HG02588 (cell line): ENCODE measurements around the gene COA5.
A peak's percentile ranks its signal among the peaks of the same experiment; 100 is the strongest.

ENCODE experiments used
- ATAC-seq: cut with Tn5 transposase; IDR thresholded peaks from one replicate; pipeline ENCODE4 v1.9.1; 2021; ENCODE audit warnings: mild to moderate bottlenecking, moderate library complexity; ENCODE audit not compliant: unreplicated experiment

COA5 gene

GRCh38 chr2:98572676-98573075 lies 35.6 kb downstream of the COA5 start:
- no peak for ATAC-seq

DNA sequence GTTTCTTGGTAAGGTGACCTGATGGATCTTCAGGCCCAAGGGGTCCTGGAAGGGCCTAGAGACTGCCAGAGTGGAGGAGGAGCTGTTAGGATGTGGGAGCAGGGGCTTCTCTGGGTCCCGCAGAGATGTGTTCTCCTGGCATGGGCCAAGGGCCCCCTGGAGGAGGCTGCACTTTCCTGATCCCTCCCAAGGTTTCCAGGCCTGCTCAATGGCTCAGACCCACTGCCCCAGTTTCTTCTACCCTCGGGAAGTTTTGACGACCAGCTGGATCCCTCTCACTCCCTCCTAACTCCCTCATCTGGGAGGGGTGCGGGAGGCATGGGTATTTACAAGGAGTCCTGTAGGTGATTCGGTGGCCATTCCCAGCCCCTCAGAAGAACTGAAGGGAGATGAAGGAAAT lies 36.1 kb downstream of the COA5 start:
- no peak for ATAC-seq

DNA sequence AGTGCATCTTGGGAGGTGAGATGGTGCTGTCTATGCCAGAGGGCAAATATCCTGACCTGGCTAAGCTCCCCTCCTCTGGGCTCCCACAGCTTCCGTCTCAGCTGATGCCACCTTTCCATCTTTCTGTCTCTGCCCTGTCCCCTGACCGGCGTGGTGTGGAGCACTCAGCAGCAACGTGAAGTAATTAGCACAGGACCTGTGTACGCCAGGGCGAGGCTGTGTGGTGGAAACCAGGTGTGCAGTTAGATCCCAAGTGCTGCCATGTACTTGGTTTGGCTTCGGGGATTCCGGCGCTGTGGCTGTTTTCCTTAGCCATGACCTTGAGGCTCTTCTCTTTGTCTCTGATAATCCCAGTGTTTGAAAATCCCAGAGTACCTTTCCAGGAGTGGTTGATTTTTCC lies 36.5 kb downstream of the COA5 start:
- ATAC-seq, result no peak

DNA sequence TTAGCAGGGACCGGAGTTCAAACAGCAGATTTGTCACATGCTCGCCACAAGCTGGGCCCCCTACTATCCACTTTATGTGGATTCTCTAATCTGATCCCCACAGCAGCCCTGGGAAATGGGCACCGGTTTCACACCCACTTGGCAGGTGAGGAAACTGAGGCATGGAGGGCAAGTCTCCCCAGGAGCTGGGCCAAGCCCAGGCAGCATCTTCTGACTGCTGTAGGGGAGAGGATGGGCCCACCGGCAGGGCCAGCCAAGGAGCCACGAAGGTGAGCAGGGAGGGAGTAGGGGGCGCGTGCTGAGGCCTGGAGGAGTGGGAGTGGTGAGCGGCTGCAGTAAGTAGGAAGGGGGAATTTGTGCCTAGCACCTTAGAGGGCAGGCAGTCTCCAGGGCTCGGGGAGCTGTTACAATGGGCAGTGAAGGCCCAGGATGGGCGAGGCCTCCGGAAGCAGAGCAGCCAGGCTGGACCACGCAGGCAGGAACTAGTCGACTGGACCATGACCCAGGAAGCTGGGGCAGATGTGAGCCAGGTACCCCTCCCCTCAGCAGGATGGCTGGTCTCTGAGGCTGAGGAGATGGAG lies 37.1 kb downstream of the COA5 start:
- no peak for ATAC-seq

GRCh38 chr2:98570356-98570755 lies 38.0 kb downstream of the COA5 start:
- ATAC-seq, result no peak

- ATAC-seq, result no peak
These were observed 38.4 kb downstream of the COA5 start for GRCh38 chr2:98569915-98570314.

DNA sequence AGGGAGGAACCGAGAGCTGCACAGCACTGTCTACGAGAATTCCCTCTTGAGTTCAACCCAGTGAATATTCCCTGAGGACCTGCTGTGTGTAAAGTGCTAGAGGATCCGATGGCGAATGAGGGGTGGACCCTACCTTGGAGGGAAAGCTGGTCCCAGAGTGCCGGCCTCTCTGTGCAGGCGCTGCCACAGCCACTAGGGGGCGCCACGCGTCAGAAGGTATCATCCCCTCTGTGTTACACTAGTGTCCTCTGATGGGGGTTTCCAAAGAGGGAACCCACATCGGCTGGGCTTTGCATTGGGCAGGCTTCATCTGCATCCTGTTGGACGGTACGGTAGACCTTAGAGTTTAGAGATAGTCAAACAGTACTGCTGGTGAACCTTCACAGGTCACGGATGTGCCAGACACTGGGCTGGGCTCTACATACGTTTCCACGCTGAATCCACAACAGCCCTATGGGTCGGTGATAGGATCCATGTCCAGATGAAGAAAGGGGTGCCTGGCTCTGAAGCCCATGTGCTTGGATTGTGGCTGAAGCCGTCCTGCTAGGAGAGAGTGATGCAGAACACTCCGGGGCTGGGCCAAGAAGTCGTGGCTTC lies 39.0 kb downstream of the COA5 start:
- ATAC-seq, result no peak

DNA sequence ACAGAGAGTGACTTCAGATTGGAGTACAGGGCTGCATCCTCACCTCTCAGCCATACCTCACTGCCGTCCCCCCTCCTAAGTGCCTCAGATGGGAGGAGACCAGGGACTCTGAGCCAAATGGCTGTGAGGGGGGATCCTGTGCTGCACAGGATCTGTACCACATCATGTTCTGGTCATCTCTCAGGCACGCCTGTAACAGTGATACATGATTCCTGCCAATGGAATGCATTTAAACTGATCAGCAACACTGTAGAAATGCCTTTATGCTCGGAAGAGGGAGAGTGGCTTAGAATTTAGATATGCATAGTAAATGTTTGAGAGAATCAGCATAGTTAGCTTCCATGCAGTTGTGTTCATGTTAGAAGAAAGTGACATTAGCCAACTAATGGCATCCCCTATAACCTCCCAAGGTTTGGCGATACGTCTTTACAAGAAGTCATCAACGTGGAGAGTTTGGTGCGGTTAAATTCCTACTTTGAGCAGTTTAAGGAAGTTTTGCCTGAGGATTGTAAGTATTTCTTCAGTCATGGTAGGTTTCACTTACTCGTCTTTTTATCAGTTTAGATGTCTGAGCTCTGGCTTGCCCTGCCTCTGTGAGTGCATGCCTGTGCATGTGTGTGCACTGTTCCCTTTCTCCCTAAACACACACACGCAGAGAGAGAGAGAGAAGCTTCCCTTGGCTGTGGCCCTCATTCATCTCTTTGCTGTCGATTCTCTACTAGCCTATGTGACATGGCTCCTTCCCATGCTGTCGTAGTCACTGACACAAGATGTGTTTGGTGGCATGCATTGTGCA lies 40.0 kb downstream of the COA5 start:
- ATAC-seq, result no peak

GRCh38 chr2:98565941-98566340 lies 42.4 kb downstream of the COA5 start:
- no peak for ATAC-seq

DNA sequence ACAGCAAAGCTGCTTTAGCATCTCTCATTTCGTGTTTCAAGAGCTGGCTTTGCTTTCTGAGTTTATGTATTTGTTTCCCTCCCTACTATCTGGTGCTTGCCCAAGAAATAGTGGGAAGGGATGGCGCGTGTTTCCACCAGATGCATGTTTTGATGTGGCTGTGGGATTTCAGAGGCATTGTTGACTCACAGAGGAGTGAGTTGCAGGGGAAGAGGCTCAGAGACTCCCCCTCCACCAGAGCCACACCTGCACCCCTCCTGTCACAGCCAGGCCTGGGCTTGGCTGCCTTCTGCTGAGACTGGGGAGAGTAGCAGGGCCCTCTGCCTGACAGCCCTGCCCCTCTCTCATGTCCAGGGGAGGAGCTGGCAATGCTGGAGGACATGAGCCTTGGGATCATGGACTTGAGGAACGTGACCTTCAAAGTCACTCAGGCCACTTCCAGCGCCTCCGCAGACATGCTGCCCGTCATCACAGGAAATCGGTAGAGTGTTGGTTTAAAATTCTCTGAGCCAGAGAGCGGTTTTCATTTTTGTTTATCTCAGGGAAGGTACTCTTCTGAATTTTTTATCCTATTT lies 42.9 kb downstream of the COA5 start:
- ATAC-seq, result no peak

DNA sequence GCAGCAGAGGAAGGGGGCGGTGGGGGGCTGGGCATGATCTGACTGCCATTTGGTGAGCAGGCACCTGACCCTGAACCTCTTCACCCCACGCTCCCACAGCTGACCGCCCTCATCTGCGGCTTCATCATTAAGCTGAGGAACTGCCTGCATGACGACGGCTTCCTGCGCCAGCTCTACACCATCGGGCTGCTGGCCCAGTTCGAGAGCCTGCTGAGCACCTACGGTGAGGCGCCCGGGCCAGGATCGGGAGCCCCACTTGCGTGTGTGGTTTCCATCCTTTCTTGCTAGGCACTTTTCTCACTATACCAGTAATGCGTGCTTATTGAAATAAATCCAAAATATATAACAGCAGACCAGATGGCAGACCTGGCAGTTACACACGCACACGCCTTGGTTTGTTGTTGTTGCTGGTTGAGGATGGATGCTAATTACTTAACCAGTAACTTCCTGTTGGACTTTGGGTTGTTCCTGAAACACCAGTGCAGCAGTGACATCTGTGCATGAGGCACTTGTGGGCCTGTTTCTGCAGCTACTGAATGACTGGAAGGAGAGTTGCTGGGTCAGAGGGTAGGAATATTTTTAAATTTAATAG lies 43.7 kb downstream of the COA5 start:
- ATAC-seq, result no peak

DNA sequence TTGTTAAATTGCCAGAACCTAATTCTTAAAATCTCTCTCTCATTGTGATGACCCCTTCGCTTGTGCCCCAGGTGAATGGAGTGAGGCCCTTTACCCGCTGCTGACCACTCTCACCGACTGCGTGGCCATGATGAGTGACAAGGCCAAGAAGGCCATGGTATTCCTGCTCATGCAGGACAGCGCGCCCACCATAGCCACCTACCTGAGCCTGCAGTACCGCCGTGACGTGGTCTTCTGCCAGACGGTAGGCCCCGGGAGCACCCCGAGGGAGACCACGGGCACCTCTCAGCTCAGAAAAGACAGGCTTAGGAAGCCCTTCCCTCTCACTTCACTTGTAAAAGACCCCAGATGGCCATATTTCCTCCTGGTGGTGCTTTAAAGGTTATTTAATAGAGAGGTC lies 44.9 kb downstream of the COA5 start:
- no peak for ATAC-seq

- no peak for ATAC-seq
These were observed 46.2 kb downstream of the COA5 start for GRCh38 chr2:98561902-98562695.

GRCh38 chr2:98561018-98561417 lies 47.3 kb downstream of the COA5 start:
- no peak for ATAC-seq

- no peak for ATAC-seq
These were observed 48.0 kb downstream of the COA5 start for GRCh38 chr2:98560256-98560771.

GRCh38 chr2:98559581-98559980 lies 48.7 kb downstream of the COA5 start:
- ATAC-seq, result no peak

DNA sequence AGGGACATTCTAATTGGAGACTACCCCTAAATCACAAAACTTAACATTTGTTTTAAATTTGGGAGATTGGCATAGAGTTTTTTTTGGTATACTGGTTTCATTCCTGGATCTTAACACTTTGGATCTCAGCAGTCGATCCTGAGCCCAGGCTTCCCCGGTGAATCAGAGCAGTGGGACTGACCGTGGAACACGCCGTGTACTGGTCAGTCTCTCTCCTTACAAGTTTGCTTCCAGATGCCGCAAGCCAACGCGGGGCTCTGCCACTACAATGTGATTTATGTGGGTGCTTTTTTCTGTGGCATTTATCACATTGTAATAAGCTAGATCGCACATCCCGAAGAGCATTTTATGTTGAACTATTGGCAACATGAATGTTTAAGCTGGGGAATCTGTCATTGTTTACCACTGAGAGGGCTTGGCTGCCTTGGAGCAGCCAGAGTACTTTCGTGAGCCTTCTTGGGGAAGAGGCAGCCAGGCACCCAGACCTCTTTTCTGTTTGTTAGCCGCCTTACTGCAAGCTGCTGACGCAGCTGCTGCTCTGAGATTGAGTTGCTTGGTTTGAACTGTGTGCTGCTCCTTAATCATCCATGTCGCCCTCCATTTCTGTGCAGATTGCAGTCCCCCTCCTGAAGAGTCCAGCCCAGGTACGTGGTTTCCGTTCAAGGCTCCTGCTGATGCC lies 49.3 kb downstream of the COA5 start:
- no peak for ATAC-seq

DNA sequence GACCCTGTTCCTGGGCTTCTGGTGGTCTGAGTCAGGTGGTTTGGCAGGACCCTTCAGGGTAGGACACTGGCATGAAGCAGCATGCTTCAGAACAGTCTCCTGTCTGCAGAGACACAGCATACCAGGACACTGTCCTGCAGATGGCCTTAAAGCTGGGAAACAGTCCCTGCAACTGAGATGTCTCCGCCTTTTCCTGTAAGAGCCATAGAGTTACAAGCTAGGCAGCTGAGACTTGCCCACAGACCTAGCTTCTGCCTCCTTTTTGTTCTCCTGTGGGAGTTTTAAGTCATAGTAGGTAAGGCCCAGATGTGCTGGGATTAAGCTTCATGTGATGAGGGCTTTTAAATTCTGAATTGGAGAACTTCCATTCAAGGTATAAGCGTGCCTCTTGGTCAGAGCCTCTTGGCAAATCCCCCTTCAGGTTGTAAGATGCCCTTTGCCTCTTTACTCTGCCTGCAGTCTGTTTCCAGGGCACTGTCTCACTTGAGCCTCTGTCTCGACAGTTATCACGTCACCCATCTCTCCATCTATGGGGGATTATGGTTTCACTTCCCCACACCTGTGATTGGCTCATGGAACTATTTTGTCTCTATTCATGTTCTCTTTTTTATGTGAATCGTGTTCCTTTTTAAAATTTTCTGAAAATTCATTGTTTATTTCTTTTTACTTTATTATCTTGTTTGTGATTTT lies 51.8 kb downstream of the COA5 start:
- peak; percentile 85 for ATAC-seq

DNA sequence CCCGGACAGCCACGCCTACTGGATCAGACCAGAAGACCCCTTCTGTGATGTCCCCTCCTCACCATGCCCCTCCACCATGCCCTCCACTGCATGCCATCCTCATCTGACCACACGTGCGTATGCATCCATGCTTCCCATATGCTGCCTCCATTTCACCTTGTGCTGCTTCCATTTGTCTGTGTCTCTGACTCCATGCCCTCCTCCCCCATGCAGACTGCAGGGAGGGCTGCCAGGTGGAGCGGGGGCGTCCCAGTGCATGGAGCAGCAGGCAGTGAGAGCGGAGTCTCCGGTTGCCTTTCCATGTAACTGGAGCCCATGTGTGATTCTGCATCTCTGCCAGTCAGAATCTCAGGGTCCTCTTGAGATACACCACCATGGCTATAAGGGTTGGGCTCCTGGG lies 52.6 kb downstream of the COA5 start:
- ATAC-seq, result no peak
